Esophagus squamous epithelium (tissue), 5 donors: ENCODE data around the gene SLC22A31. TPM values are rescaled to one million over a fixed set of nuclear protein-coding genes. Genes with fewer than 3 reads are reported as not detected.

ENCODE experiments used
- DNase-seq: peaks from one replicate; lab custom pipeline; 2025; lab: John Stamatoyannopoulos, UW
- H3K27ac ChIP-seq, 4 donors: fragments of 200-600 bp; sonication (generic); one replicate each; pipeline ENCODE4 v1.5.1; 2016 to 2019; ENCODE audit warnings: mild to moderate bottlenecking in 1 of 4
- H3K27me3 ChIP-seq, 4 donors: fragments of 200-600 bp; sonication (generic); 1 replicate in 3 of 4; 2 replicates in 1 of 4; pipeline versions ENCODE4 v1.5.1 to v1.6.0; 2017 to 2021; ENCODE audit warnings: antibody characterized with exemption in 1 of 4
- H3K36me3 ChIP-seq, 3 donors: fragments of 200-600 bp; sonication (generic); one replicate each; pipeline ENCODE4 v1.5.1; 2016 to 2019
- H3K4me1 ChIP-seq, 3 donors: fragments of 200-600 bp; sonication (generic); one replicate each; pipeline ENCODE4 v1.5.1; 2017 to 2019
- H3K4me3 ChIP-seq, 4 donors: fragments of 200-600 bp; sonication (generic); 1 replicate in 3 of 4; 2 replicates in 1 of 4; pipeline ENCODE4 v1.5.1; 2016 to 2019; ENCODE audit warnings: mild to moderate bottlenecking in 2 of 4, moderate library complexity in 1 of 4
- H3K9me3 ChIP-seq, 3 donors: fragments of 200-600 bp; sonication (generic); one replicate each; pipeline ENCODE4 v1.5.1; 2016 to 2019
- CTCF ChIP-seq, 6 experiments: fragments of 450-650 bp in 4 of 6; fragments of 200-600 bp in 2 of 6; sonication (generic) in 2 of 6; IDR thresholded peaks; one replicate each; pipeline ENCODE4 v1.5.1; 2016 to 2019; ENCODE audit warnings: antibody characterized with exemption in 6 of 6, mild to moderate bottlenecking in 4 of 6, moderate library complexity in 4 of 6
- POLR2A ChIP-seq, 4 donors: fragments of 450-650 bp; IDR thresholded peaks; one replicate each; pipeline ENCODE4 v1.6.1; 2017; ENCODE audit warnings: antibody characterized with exemption in 4 of 4, mild to moderate bottlenecking in 4 of 4, moderate library complexity in 3 of 4
- WGBS, 2 donors: methylation state at CpG; one replicate each; pipeline ENCODE4 v1.1.5; 2018; 5-methylcytosine and 5-hydroxymethylcytosine counted together
- intact Hi-C: fragments of 100-400 bp; cut with DNase I; formaldehyde crosslinking; loops from one replicate; pipeline ENCODE4 v1.15.0; 2022
- total RNA-seq, 4 donors: library from RNA; depleted of rRNA; stranded (reverse); fragments of >200 nt; gene quantifications; one replicate each; pipeline ENCODE4 v1.1.0, GENCODE V29; 2016
- donor health status: DM: yes; HTN: yes; CAD: no.

The SLC22A31 gene
- total RNA-seq, 4 donors from 2014 or later: not detected

GRCh38 chr16:89149386-89149785, 51.0 kb downstream of the SLC22A31 start:
- DNase-seq: no peak
- TF ChIP-seq POLR2A (IDR thresholded peaks at IDR 0.05) (no peak), CTCF (IDR thresholded peaks at IDR 0.05) (no peak)
- Histone ChIP-seq H3K27ac (peak overlapping the region in 2 of 4 donors; percentile 58 to 61), H3K36me3 (peaks cover 0 to 68% (median 5%) of the 10 kb centered on the region in 3 donors), H3K4me3 (no peak overlapping the region), H3K9me3 (no peaks in the 10 kb centered on the region), H3K4me1 (peaks cover 13 to 24% (median 18%) of the 10 kb centered on the region in 3 donors), H3K27me3 (no peaks in the 10 kb centered on the region)
- intact Hi-C loops: no loop called here
- WGBS, 2 donors: 81 to 82% methylated on average over 3 to 9 of the region's 9 CpGs

GRCh38 chr16:89147085-89147817, 53.1 kb downstream of the SLC22A31 start:
- no peak for DNase-seq
- H3K4me3 ChIP-seq: no peak overlapping the region
- H3K27ac ChIP-seq: no peak overlapping the region
- peaks cover 0 to 3% (median 0%) of the 10 kb centered on the region in 3 donors for H3K9me3 ChIP-seq
- no peaks in the 10 kb centered on the region for H3K27me3 ChIP-seq
- TF ChIP-seq POLR2A (IDR thresholded peaks at IDR 0.05): no peak
- TF ChIP-seq CTCF (IDR thresholded peaks at IDR 0.05): no peak
- 86 to 92% methylated on average over 8 to 9 of the region's 11 CpGs for WGBS, 2 donors
- intact Hi-C loops: no loop called here
- H3K36me3 ChIP-seq: peaks cover 0 to 89% (median 5%) of the 10 kb centered on the region in 3 donors
- H3K4me1 ChIP-seq: peaks cover 3 to 9% (median 6%) of the 10 kb centered on the region in 3 donors

GRCh38 chr16:89146211-89147005, 53.9 kb downstream of the SLC22A31 start:
- peaks cover 0 to 89% (median 5%) of the 10 kb centered on the region in 3 donors for H3K36me3 ChIP-seq

More at GRCh38 chr16:89146211-89147005, 53.9 kb downstream of the SLC22A31 start:
- Histone ChIP-seq H3K4me3 (no peak overlapping the region), H3K9me3 (peaks cover 0 to 6% (median 0%) of the 10 kb centered on the region in 3 donors), H3K4me1 (peaks cover 3 to 9% (median 6%) of the 10 kb centered on the region in 3 donors), H3K27ac (no peak overlapping the region), H3K27me3 (no peaks in the 10 kb centered on the region)
- 98 to 100% methylated on average over 7 to 16 of the region's 21 CpGs for WGBS, 2 donors
- intact Hi-C loops: no loop called here
- TF ChIP-seq POLR2A (IDR thresholded peaks at IDR 0.05) (no peak), CTCF (IDR thresholded peaks at IDR 0.05) (no peak)
- no peak for DNase-seq

Other genes starting within 250 kb of the SLC22A31 start
- 1 to 10 TPM in 2 of 4 donors, under 1 TPM in 2; 0.18 to 2.7 (median 1.4) TPM for gene CBFA2T3, start 223.3 kb downstream of the SLC22A31 start, total RNA-seq
- 10 to 100 TPM; 15.1 to 21.1 (median 17.4) TPM for gene ACSF3, start 106.7 kb downstream of the SLC22A31 start, total RNA-seq
- gene CDH15, start 28.8 kb downstream of the SLC22A31 start, total RNA-seq: not detected
- gene ZNF778, start 17.2 kb upstream of the SLC22A31 start, total RNA-seq: 10 to 100 TPM in 1 of 4 donors, 1 to 10 TPM in 3; 3.4 to 10.7 (median 6.5) TPM